ENCODE data around the gene ELP4.
"Not testable (repeated sequence)": the region's sequence is repeated elsewhere in the genome, so short reads cannot be mapped to it uniquely, and the experiment has no call there.

The ELP4 gene

GRCh38 chr11:31509429-31510345, at the start of gene ELP4, which contains the start of gene IMMP1L:
TSS of gene ELP4 (plus strand) at chr11:31509767. CDS start at chr11:31509785, 18 bp downstream.
TSS of gene IMMP1L (minus strand) at chr11:31509622. CDS start at chr11:31463276, 46,346 bp downstream.
- peak; percentile 84 to 85 for DNase-seq (ENCODE audit: low read depth in 2 of 2)

DNA sequence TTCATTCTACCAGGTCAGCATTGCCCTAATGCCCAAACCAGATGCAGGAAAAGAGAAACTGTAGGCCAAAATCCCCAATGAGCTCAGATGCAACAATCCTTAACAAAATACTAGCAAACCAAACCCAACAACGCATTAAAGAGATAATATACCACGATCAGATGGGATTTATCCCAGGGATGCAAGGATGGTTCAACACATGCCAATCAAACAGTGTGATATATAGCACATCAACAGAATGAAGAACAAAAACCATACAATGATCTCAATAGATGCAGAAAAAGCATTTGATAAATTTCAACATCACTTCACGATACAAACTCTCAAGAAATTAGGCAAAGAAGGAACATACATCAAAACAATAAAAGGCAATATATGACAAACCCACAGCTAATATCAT, 45.1 kb upstream of the ELP4 start:
- no peak for DNase-seq (ENCODE audit: low read depth in 2 of 2)

- no peak for DNase-seq (ENCODE audit: low read depth in 2 of 2)
Measured at GRCh38 chr11:31474083-31474482, 35.5 kb upstream of the ELP4 start.

- DNase-seq (ENCODE audit: low read depth in 2 of 2), result no peak
Measured at GRCh38 chr11:31477528-31478222, 31.9 kb upstream of the ELP4 start.

DNA sequence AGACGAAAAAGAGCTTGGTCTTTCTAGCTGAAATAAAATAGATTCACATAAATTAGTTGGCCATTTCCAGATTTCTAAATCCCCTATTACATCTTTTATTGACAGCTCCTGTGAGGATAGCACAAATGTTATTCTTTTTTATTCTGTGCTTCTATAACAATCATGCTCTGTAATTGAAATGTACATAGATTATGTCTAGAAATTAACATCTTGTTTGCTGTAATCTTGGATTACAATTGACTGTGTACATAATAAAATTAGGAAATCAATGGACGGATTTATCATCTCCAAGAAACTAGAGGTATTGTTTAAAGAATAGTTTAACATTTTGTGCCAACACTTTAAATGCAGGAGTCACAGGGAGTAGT, 31.4 kb upstream of the ELP4 start:
- DNase-seq (ENCODE audit: low read depth in 2 of 2), result no peak

- DNase-seq (ENCODE audit: low read depth in 2 of 2), result no peak
Measured at GRCh38 chr11:31479066-31479465, 30.5 kb upstream of the ELP4 start.

- DNase-seq (ENCODE audit: low read depth in 2 of 2), result no peak
Measured at GRCh38 chr11:31480930-31481329, 28.6 kb upstream of the ELP4 start.

DNA sequence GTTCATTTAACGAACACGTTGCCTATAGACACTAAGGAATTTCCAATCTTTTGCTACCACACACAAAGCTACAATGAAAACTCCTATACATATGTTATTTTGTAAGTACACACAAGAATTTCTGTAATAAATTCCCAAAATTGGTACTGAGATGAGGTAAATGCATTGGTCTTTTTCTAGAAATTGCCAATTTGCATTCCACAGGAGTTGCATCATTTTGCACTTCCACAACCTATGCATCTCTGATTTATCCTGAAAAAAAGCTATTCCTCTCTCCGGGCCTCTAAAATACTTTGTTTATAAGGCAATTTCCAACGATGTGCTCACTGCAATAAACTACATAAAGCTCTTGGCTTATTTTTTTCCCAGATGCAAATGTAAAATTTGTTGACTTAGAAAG, 25.1 kb upstream of the ELP4 start:
- DNase-seq (ENCODE audit: low read depth in 2 of 2), result no peak

GRCh38 chr11:31487848-31488247, 21.7 kb upstream of the ELP4 start:
- DNase-seq (ENCODE audit: low read depth in 2 of 2), result no peak

- DNase-seq (ENCODE audit: low read depth in 2 of 2), result no peak
Measured at GRCh38 chr11:31492320-31492913, 17.1 kb upstream of the ELP4 start.

DNA sequence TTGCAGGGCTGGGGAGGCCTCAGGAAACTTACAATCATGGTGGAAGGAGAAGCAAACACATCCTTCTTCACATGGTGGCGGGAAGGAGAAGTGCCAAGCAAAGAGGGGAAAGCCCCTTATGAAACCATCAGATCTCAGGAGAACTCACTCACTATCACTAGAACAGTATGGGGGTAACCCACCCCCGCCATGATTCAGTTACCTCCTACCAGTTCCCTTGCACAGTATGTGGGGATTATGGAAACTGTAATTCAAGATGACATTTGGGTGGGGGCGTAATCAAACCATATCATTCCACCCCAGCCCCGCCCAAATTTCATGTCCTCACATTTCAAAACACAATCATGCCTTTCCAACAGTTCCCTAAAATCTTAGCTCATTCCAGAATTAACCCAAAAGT, 16.3 kb upstream of the ELP4 start:
- DNase-seq (ENCODE audit: low read depth in 2 of 2), result no peak

- DNase-seq (ENCODE audit: low read depth in 2 of 2), result not testable (repeated sequence)
Measured at GRCh38 chr11:31493762-31494161, 15.8 kb upstream of the ELP4 start.

- no peak for DNase-seq (ENCODE audit: low read depth in 2 of 2)
Measured at GRCh38 chr11:31499576-31500178, 9.9 kb upstream of the ELP4 start.

- no peak for DNase-seq (ENCODE audit: low read depth in 2 of 2)
Measured at GRCh38 chr11:31500560-31500959, 9.0 kb upstream of the ELP4 start.

DNA sequence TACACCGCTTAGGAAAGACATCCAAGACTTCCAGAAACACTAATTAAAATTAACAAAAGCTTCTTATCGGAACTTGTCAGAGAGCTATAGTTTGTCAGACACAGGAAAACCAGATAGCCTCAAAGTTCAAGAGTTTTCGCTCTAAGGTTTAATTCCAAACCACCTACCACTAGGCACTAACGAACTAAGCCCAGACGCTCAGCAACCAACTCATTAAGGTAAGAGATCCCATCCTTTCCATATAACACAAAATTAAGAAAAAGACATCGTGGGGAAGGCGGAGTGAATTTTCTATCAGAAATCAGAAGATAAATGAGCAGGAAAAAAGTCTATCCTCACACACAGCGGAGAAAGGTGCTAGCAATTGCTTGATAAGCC, 527 bp upstream of the ELP4 start:
- DNase-seq (ENCODE audit: low read depth in 2 of 2), result no peak

- no peak for DNase-seq (ENCODE audit: low read depth in 2 of 2)
Measured at GRCh38 chr11:31512117-31512516, 2.5 kb downstream of the ELP4 start.

DNA sequence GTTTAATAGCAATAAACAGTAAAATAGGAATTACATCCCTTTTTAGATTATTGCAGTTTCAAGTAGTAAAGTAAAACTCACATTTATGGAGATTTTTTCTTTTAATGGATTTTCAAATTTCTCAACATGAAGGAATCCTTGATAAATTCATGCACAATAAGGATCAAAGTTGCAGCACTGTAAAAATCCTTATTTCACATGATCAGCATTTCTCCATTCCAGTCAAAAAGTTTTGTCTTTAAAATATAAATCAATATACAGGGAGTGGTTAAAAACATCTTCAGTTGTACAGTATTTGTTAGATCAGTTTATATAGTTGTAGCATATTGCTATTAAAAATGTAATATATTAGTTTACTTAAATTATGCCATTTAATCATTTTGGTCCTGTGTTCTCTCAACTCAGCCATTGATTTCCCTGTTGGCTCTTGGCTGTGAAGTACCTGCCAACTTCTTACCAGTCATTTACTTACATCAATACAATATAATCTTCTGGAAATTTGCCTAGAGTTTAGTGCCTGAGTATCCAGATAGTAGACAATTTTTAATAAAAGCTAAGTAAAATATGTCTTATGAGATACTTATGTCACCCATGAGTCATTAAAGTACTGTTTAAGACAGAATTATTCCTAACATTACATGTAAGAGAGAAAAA, 12.1 kb downstream of the ELP4 start:
- no peak for DNase-seq (ENCODE audit: low read depth in 2 of 2)

DNA sequence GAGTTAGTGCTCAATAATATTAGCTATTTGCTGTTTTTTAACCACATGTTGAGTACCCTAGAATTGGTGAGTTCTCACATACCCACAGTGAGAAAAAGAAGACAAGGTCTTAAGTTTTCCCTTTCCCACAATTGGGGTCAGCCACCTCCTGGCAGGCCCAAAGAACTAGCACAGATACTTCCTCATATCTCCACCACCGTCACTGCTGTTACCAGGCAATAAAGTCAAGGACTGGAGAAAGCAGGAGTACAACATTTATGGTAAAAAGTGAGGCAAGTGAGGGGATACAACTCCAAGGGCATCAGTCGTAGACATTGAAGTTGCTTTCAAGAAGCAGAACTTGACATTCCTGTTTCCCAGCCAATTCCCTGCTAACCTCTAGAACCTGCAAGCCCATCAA, 19.6 kb downstream of the ELP4 start:
- no peak for DNase-seq (ENCODE audit: low read depth in 2 of 2)

GRCh38 chr11:31529701-31530100, 20.1 kb downstream of the ELP4 start:
- DNase-seq (ENCODE audit: low read depth in 2 of 2), result no peak

GRCh38 chr11:31531293-31531692, 21.7 kb downstream of the ELP4 start:
- DNase-seq (ENCODE audit: low read depth in 2 of 2), result no peak

GRCh38 chr11:31535479-31535878, 25.9 kb downstream of the ELP4 start:
- no peak for DNase-seq (ENCODE audit: low read depth in 2 of 2)

GRCh38 chr11:31542862-31543261, 33.3 kb downstream of the ELP4 start:
- no peak for DNase-seq (ENCODE audit: low read depth in 2 of 2)
